ENCODE results near the gene RAB18. TPM values are rescaled to one million over a fixed set of nuclear protein-coding genes. Genes with fewer than 3 reads are reported as not detected.
"Not testable (repeated sequence)": the region's sequence is repeated elsewhere in the genome, so short reads cannot be mapped to it uniquely, and the experiment has no call there.

Gene RAB18
- total RNA-seq, 3 donors from 2014 or later: 88.9 to 131 (median 98.9) TPM

- ATAC-seq (peak; percentile 2), DNase-seq (no peak)
- Histone ChIP-seq H3K4me3 (peak overlapping the region; percentile 79), H3K4me1 (ENCODE audit: low read depth) (peaks cover 11% of the 10 kb centered on the region), H3K36me3 (ENCODE audit: low read depth) (no peaks in the 10 kb centered on the region), H3K9me3 (no peaks in the 10 kb centered on the region)
- TF ChIP-seq CTCF (IDR thresholded peaks at IDR 0.05): no peak
- intact Hi-C loops (cut with DNase I, micrococcal nuclease): no loop called here
Observed at GRCh38 chr10:27504808-27505460, 830 bp downstream of the RAB18 start.

DNA sequence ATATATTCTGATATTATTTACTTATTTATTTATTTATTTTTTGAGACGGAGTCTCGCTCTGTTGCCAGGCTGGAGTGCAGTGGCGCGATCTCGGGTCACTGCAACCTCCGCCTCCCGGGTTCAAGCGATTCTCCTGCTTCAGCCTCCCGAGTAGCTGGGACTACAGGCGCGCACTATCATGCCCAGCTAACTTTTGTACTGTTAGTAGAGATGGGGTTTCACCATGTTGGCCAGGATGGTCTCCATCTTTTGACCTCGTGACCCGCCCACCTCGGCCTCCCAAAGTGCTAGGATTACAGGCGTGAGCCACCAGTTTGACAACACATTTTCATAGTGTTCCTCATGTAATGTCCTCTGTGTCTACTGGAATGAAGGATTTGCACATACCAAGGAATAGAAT lies 1.4 kb downstream of the RAB18 start:
- H3K36me3 ChIP-seq (ENCODE audit: low read depth); DNase-seq; ATAC-seq; H3K4me3 ChIP-seq; H3K9me3 ChIP-seq; intact Hi-C loops (cut with DNase I, micrococcal nuclease): not testable (repeated sequence)
- H3K4me1 ChIP-seq (ENCODE audit: low read depth): peaks cover 11% of the 10 kb centered on the region

GRCh38 chr10:27506280-27506679 lies 2.2 kb downstream of the RAB18 start:
- peaks cover 11% of the 10 kb centered on the region for H3K4me1 ChIP-seq (ENCODE audit: low read depth)
- no peak overlapping the region for H3K4me3 ChIP-seq
- H3K9me3 ChIP-seq: no peaks in the 10 kb centered on the region
- DNase-seq: no peak
- intact Hi-C loops (cut with DNase I, micrococcal nuclease): no loop called here
- ATAC-seq: no peak
- no peak for TF ChIP-seq CTCF (IDR thresholded peaks at IDR 0.05)
- no peaks in the 10 kb centered on the region for H3K36me3 ChIP-seq (ENCODE audit: low read depth)

DNA sequence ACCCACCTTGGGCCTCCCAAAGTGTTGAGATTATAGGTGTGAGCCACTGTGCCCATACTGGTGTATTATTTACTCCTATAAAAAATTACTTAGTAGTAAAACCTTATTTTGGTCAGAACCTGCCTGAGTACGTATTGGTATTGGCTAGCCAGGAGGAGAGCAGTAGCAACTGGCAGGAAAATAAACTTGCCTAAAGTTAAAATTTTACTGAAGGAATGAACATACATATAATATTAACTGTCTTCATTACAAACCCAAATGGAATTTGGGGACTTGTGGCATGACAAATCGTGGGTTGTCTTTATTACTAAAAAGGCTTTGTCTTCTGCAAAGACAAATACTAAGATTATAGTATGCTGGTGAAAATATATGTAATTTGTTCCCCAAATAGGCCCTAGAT lies 8.4 kb downstream of the RAB18 start:
- no peak overlapping the region for H3K4me3 ChIP-seq
- intact Hi-C loops (cut with DNase I, micrococcal nuclease): no loop called here
- no peak for DNase-seq
- no peaks in the 10 kb centered on the region for H3K36me3 ChIP-seq (ENCODE audit: low read depth)
- TF ChIP-seq CTCF (IDR thresholded peaks at IDR 0.05): no peak
- no peaks in the 10 kb centered on the region for H3K9me3 ChIP-seq
- H3K4me1 ChIP-seq (ENCODE audit: low read depth): no peaks in the 10 kb centered on the region
- ATAC-seq: no peak

- ATAC-seq (no peak), DNase-seq (no peak)
- Histone ChIP-seq H3K36me3 (ENCODE audit: low read depth) (no peaks in the 10 kb centered on the region), H3K4me1 (ENCODE audit: low read depth) (no peaks in the 10 kb centered on the region), H3K4me3 (no peak overlapping the region), H3K9me3 (no peaks in the 10 kb centered on the region)
- no peak for TF ChIP-seq CTCF (IDR thresholded peaks at IDR 0.05)
- intact Hi-C loops (cut with DNase I, micrococcal nuclease): no loop called here
Observed at GRCh38 chr10:27513451-27514191, 9.5 kb downstream of the RAB18 start.

DNA sequence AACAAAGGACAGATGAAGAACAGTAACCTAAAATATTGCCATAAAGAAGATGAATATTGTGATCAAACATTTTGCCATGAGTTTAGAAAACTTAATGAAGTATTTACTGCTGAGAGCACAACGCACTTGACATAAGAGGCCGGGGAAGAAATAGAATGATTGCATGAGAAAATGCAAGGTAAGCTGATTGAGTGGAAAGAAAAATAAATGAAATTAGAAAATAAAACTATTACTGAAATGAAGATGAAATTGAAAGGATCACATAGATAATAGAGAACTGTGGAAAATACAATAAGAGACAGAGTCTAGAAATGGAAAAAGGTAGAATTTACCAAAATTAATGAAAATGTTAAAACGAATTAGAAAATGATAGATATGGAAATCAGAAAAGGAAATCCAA lies 10.1 kb downstream of the RAB18 start:
- no peaks in the 10 kb centered on the region for H3K36me3 ChIP-seq (ENCODE audit: low read depth)
- ATAC-seq (no peak), DNase-seq (no peak)
- H3K9me3 ChIP-seq: no peaks in the 10 kb centered on the region
- no peak for TF ChIP-seq CTCF (IDR thresholded peaks at IDR 0.05)
- H3K4me3 ChIP-seq: no peak overlapping the region
- no peaks in the 10 kb centered on the region for H3K4me1 ChIP-seq (ENCODE audit: low read depth)
- intact Hi-C loops (cut with DNase I, micrococcal nuclease): no loop called here

Data from mucosa of descending colon (tissue), 3 donors.